ENCODE measurements around the gene NPAP1.
"Not testable (repeated sequence)": the region's sequence is repeated elsewhere in the genome, so short reads cannot be mapped to it uniquely, and the experiment has no call there.

NPAP1 gene

GRCh38 chr15:24675332-24676144 lies at the start of gene NPAP1:
Gene NPAP1 (plus strand): TSS chr15:24675775. CDS start chr15:24675868, 93 bp downstream.
- DNase-seq (ENCODE audit: low read depth) = no peak

- DNase-seq (ENCODE audit: low read depth) = no peak
Measured at GRCh38 chr15:24627443-24627842, 48.1 kb upstream of the NPAP1 start.

DNA sequence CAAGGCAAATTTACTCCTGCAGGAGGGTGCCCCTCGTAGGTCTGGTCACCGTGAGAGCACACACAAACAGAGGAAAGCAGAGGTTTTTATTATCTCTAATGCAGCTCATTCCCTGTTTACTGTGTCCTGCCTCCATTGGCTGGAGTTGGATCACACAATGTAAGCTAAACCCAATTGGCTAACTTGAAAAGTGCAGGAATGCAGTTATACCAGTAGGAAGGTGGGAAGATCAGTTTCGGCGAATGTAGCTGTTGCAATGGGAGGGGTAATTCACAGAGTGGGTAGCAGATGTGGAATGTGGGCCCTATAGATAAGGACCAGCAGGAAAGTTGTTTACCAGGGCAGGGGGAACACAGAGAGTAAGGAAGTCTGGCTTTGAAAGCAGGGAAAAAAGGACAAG lies 42.5 kb upstream of the NPAP1 start:
- no peak for DNase-seq (ENCODE audit: low read depth)

- DNase-seq (ENCODE audit: low read depth) = not testable (repeated sequence)
Measured at GRCh38 chr15:24639412-24639811, 36.2 kb upstream of the NPAP1 start.

- no peak for DNase-seq (ENCODE audit: low read depth)
Measured at GRCh38 chr15:24645627-24646026, 29.9 kb upstream of the NPAP1 start.

DNA sequence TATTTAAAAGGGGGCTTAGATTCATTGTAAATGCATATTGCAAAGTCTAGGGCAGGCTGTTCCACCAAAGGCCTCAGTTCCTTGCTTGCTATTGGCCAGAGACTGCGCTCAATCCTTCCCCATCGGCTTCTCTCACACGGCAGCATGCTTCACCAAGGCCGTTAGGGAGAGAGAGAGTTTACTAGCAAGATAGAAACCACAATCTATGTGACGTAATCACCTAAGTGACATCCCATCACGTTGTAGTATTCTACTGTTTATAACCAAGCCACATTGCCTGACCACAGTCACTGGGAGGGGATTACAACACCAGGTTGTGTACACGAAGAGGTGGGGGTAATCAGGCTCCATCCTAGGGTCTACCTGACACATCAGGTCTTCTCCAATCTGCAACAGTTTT lies 16.0 kb upstream of the NPAP1 start:
- DNase-seq (ENCODE audit: low read depth) = no peak

GRCh38 chr15:24662991-24663390 lies 12.6 kb upstream of the NPAP1 start:
- DNase-seq (ENCODE audit: low read depth) = no peak

GRCh38 chr15:24676431-24676830 lies 856 bp downstream of the NPAP1 start:
- no peak for DNase-seq (ENCODE audit: low read depth)

GRCh38 chr15:24678485-24678884 lies 2.9 kb downstream of the NPAP1 start:
- no peak for DNase-seq (ENCODE audit: low read depth)

DNA sequence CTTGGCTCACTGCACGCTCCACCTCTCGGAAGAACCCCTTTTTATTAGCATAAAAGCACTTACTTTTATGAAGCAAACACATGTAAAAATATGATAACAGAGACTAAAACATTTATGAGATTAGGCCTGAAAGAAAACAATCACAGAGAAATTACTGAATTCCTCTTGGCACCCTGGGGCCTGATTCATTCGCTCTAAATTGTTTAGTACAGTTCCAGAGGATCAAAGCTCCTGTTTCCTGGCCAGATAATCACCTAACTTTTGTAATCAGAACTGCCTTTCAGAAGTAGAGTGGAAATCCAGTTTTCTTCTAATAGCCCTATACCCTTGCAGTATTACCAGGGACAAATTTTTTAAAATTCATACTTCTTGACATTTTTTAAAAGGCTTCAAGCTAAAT lies 6.4 kb downstream of the NPAP1 start:
- DNase-seq (ENCODE audit: low read depth) = no peak

DNA sequence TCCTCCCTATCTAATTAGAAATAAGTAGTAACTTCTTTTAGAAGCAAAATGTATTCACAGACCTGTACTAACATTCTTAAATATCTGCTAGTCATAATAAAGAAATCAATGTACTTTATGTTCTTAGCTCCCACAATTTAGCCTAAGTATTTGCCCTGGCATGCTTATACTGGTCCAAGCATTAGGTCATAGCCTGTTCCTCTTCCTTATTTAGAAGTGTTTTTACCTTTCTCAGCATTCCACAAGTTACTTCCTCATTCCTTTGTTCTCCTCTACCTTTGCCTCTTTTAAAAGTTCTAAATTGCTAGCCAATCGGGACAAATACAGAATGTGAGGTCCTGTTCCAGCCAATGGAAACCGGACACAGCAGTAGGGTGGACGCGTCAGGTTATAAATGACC lies 7.3 kb downstream of the NPAP1 start:
- DNase-seq (ENCODE audit: low read depth) = not testable (repeated sequence)

GRCh38 chr15:24683736-24684135 lies 8.2 kb downstream of the NPAP1 start:
- no peak for DNase-seq (ENCODE audit: low read depth)

DNA sequence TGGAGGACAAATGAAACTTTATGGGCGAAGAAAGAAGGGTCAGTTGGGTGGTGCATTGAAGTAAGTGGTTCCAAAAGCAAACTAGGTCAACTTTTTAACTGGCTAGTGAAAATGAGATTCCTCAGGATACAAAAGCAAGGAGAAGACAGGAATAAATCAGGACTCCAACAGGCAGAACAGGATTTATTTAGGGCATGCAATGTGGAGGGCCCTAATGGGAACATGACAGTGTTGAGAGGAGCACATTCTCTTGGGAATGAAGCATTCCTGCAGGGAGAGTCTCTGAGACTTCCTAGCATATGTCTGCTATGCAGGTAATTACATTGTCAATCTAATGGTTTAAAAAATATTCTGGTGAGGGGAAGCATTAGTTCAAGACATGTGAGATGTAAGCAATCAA lies 8.7 kb downstream of the NPAP1 start:
- no peak for DNase-seq (ENCODE audit: low read depth)

GRCh38 chr15:24696201-24696600 lies 20.6 kb downstream of the NPAP1 start:
- DNase-seq (ENCODE audit: low read depth) = no peak

GRCh38 chr15:24696842-24697241 lies 21.3 kb downstream of the NPAP1 start:
- DNase-seq (ENCODE audit: low read depth) = no peak

GRCh38 chr15:24718289-24719082 lies 42.9 kb downstream of the NPAP1 start:
- no peak for DNase-seq (ENCODE audit: low read depth)

DNA sequence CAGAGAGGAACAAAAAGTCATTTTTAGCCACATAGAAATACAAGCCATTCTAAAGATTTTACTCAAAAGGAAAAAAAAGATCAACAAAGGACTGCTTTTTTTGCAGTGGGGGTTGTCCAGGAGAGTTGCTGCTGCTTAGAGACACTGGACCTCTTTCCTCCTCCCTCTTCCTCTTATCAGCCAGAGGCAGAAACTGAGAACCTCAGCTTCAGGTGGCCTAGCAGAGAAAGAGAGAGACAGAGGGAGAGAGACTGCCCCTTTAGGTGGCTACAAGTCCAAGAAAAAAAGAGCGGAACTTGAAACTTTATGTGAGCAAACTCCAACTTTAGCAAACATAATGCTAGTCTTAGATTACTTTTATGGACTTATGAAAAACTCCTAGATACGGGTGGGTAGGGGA lies 54.2 kb downstream of the NPAP1 start:
- DNase-seq (ENCODE audit: low read depth) = no peak
